ENCODE measurements around the gene SIGLEC15.

Gene SIGLEC15

GRCh38 chr18:45785134-45785533 lies 40.3 kb upstream of the SIGLEC15 start:
- no peak for TF ChIP-seq CTCF (IDR thresholded peaks at IDR 0.05; ENCODE audit: low read depth, low read length)
- no peak for DNase-seq (ENCODE audit: extremely low read depth, low read depth)

GRCh38 chr18:45786941-45787340 lies 38.5 kb upstream of the SIGLEC15 start:
- no peak for TF ChIP-seq CTCF (IDR thresholded peaks at IDR 0.05; ENCODE audit: low read depth, low read length)
- DNase-seq (ENCODE audit: extremely low read depth, low read depth): no peak

- TF ChIP-seq CTCF (IDR thresholded peaks at IDR 0.05; ENCODE audit: low read depth, low read length): no peak
- no peak for DNase-seq (ENCODE audit: extremely low read depth, low read depth)
Measured at GRCh38 chr18:45787346-45787745, 38.1 kb upstream of the SIGLEC15 start.

GRCh38 chr18:45788861-45789260 lies 36.6 kb upstream of the SIGLEC15 start:
- no peak for DNase-seq (ENCODE audit: extremely low read depth, low read depth)
- no peak for TF ChIP-seq CTCF (IDR thresholded peaks at IDR 0.05; ENCODE audit: low read depth, low read length)

DNA sequence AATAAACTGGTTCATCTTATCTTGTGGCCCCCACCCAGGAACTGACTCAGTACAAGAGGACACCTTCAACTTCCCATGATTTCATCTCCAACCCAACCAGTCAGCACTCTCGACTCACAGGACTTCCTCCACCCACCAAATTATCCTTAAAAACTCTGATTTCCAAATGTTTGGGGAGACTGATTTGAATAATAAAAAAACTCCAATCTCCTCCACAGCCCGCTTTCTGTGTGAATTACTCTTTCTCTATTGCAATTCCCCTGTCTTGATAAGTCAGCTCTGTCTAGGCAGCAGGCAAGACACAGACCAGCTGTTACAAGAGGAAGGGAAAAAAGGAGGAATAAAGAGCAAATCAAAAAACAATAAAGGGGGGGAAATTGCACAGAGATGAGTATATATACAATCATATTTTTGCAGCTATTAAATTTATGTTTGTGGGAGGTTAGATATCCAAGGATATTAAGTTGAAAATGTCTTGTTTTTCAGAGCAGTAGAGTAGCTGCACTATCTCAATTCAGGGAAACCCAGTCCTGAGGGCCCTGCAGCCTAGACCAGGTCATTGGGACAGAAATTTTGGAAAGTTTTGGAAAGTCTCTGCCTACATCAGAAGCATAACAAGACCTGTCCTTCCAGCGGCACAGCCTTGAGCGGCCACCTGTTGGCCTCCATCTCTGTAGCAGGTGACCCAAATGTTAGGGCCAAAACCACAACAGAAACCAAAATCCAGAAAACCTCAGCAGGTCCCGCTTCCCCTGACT lies 32.8 kb upstream of the SIGLEC15 start:
- no peak for DNase-seq (ENCODE audit: extremely low read depth, low read depth)
- no peak for TF ChIP-seq CTCF (IDR thresholded peaks at IDR 0.05; ENCODE audit: low read depth, low read length)

- TF ChIP-seq CTCF (IDR thresholded peaks at IDR 0.05; ENCODE audit: low read depth, low read length): no peak
- DNase-seq (ENCODE audit: extremely low read depth, low read depth): peak; percentile 80
Measured at GRCh38 chr18:45793264-45793965, 32.1 kb upstream of the SIGLEC15 start.

GRCh38 chr18:45801416-45802004 lies 24.0 kb upstream of the SIGLEC15 start:
- no peak for DNase-seq (ENCODE audit: extremely low read depth, low read depth)
- TF ChIP-seq CTCF (IDR thresholded peaks at IDR 0.05; ENCODE audit: low read depth, low read length): no peak

Measured in AG09319 (cell line).